Measurements from ENCODE around the gene OSBPL5.

OSBPL5 gene

GRCh38 chr11:3191586-3192324 is 26.6 kb upstream of the OSBPL5 start:
- no peaks in the 10 kb centered on the region for H3K27me3 ChIP-seq (ENCODE audit: insufficient read depth, insufficient read length)

GRCh38 chr11:3190600-3190999 is 25.5 kb upstream of the OSBPL5 start:
- no peak for TF ChIP-seq ZNF274 (IDR thresholded peaks at IDR 0.05; ENCODE audit: low read depth, low read length)
- no peak for TF ChIP-seq YY1 (IDR thresholded peaks at IDR 0.05; ENCODE audit: insufficient read depth, insufficient read length)
- TF ChIP-seq SUZ12 (IDR thresholded peaks at IDR 0.05; ENCODE audit: extremely low read depth, insufficient read depth, insufficient read length), result no peak
- peaks cover 41% of the 10 kb centered on the region for H3K4me1 ChIP-seq (ENCODE audit: insufficient read depth, insufficient read length)
- peak overlapping the region; percentile 12 for H3K9ac ChIP-seq (ENCODE audit: insufficient read length, low read depth)
- H3K27me3 ChIP-seq (ENCODE audit: insufficient read depth, insufficient read length), result no peaks in the 10 kb centered on the region
- H3K36me3 ChIP-seq (ENCODE audit: insufficient read depth, insufficient read length, low read length), result no peaks in the 10 kb centered on the region
- peaks cover 7% of the 10 kb centered on the region; the same call in 1 of the 2 replicates for H3K9me3 ChIP-seq (ENCODE audit: insufficient read depth, low read length)
- no peak for DNase-seq (ENCODE audit: low read depth, low spot score)
- peak overlapping the region; percentile 25 for H3K4me3 ChIP-seq (ENCODE audit: insufficient read length, low read depth)

More at GRCh38 chr11:3191586-3192324, 26.6 kb upstream of the OSBPL5 start:
- TF ChIP-seq ZNF274 (IDR thresholded peaks at IDR 0.05; ENCODE audit: low read depth, low read length), result no peak
- no peak overlapping the region for H3K9ac ChIP-seq (ENCODE audit: insufficient read length, low read depth)
- H3K4me3 ChIP-seq (ENCODE audit: insufficient read length, low read depth), result no peak overlapping the region
- DNase-seq (ENCODE audit: low read depth, low spot score), result no peak
- H3K36me3 ChIP-seq (ENCODE audit: insufficient read depth, insufficient read length, low read length), result no peaks in the 10 kb centered on the region
- peaks cover 7% of the 10 kb centered on the region; the same call in 1 of the 2 replicates for H3K9me3 ChIP-seq (ENCODE audit: insufficient read depth, low read length)
- peaks cover 43% of the 10 kb centered on the region for H3K4me1 ChIP-seq (ENCODE audit: insufficient read depth, insufficient read length)

- no peak for DNase-seq (ENCODE audit: low read depth, low spot score)
- TF ChIP-seq YY1 (IDR thresholded peaks at IDR 0.05; ENCODE audit: insufficient read depth, insufficient read length), result no peak
- TF ChIP-seq SUZ12 (IDR thresholded peaks at IDR 0.05; ENCODE audit: extremely low read depth, insufficient read depth, insufficient read length), result no peak
- TF ChIP-seq ZNF274 (IDR thresholded peaks at IDR 0.05; ENCODE audit: low read depth, low read length), result no peak
These were observed 24.9 kb upstream of the OSBPL5 start for GRCh38 chr11:3189886-3190583.

GRCh38 chr11:3189196-3189843 is 24.2 kb upstream of the OSBPL5 start:
- Histone ChIP-seq H3K36me3 (ENCODE audit: insufficient read depth, insufficient read length, low read length) (no peaks in the 10 kb centered on the region), H3K9me3 (ENCODE audit: insufficient read depth, low read length) (peaks cover 7% of the 10 kb centered on the region; the same call in 1 of the 2 replicates), H3K9ac (ENCODE audit: insufficient read length, low read depth) (peak overlapping the region; percentile 89), H3K27me3 (ENCODE audit: insufficient read depth, insufficient read length) (no peaks in the 10 kb centered on the region), H3K4me1 (ENCODE audit: insufficient read depth, insufficient read length) (peaks cover 35% of the 10 kb centered on the region), H3K4me3 (ENCODE audit: insufficient read length, low read depth) (peak overlapping the region; percentile 71)
- TF ChIP-seq YY1 (IDR thresholded peaks at IDR 0.05; ENCODE audit: insufficient read depth, insufficient read length), result no peak
- TF ChIP-seq SUZ12 (IDR thresholded peaks at IDR 0.05; ENCODE audit: extremely low read depth, insufficient read depth, insufficient read length), result no peak
- no peak for TF ChIP-seq ZNF274 (IDR thresholded peaks at IDR 0.05; ENCODE audit: low read depth, low read length)
- DNase-seq (ENCODE audit: low read depth, low spot score), result peak; percentile 82

More at GRCh38 chr11:3189886-3190583, 24.9 kb upstream of the OSBPL5 start:
- Histone ChIP-seq H3K9me3 (ENCODE audit: insufficient read depth, low read length) (peaks cover 7% of the 10 kb centered on the region; the same call in 1 of the 2 replicates), H3K4me3 (ENCODE audit: insufficient read length, low read depth) (peak overlapping the region; percentile 71), H3K9ac (ENCODE audit: insufficient read length, low read depth) (peak overlapping the region; percentile 89), H3K4me1 (ENCODE audit: insufficient read depth, insufficient read length) (peaks cover 36% of the 10 kb centered on the region), H3K36me3 (ENCODE audit: insufficient read depth, insufficient read length, low read length) (no peaks in the 10 kb centered on the region), H3K27me3 (ENCODE audit: insufficient read depth, insufficient read length) (no peaks in the 10 kb centered on the region)

- no peaks in the 10 kb centered on the region for H3K36me3 ChIP-seq (ENCODE audit: insufficient read depth, insufficient read length, low read length)
- no peak for DNase-seq (ENCODE audit: low read depth, low spot score)
- H3K27me3 ChIP-seq (ENCODE audit: insufficient read depth, insufficient read length), result no peaks in the 10 kb centered on the region
- TF ChIP-seq YY1 (IDR thresholded peaks at IDR 0.05; ENCODE audit: insufficient read depth, insufficient read length) (no peak), SUZ12 (IDR thresholded peaks at IDR 0.05; ENCODE audit: extremely low read depth, insufficient read depth, insufficient read length) (no peak), ZNF274 (IDR thresholded peaks at IDR 0.05; ENCODE audit: low read depth, low read length) (no peak)
- H3K4me3 ChIP-seq (ENCODE audit: insufficient read length, low read depth), result no peak overlapping the region
- peaks cover 33% of the 10 kb centered on the region for H3K4me1 ChIP-seq (ENCODE audit: insufficient read depth, insufficient read length)
- H3K9me3 ChIP-seq (ENCODE audit: insufficient read depth, low read length), result peaks cover 7% of the 10 kb centered on the region; the same call in 1 of the 2 replicates
- peak overlapping the region; percentile 66 for H3K9ac ChIP-seq (ENCODE audit: insufficient read length, low read depth)
These were observed 23.5 kb upstream of the OSBPL5 start for GRCh38 chr11:3188496-3189195.

- no peak overlapping the region for H3K4me3 ChIP-seq (ENCODE audit: insufficient read length, low read depth)
- H3K27me3 ChIP-seq (ENCODE audit: insufficient read depth, insufficient read length), result no peaks in the 10 kb centered on the region
- DNase-seq (ENCODE audit: low read depth, low spot score), result no peak
- no peaks in the 10 kb centered on the region for H3K36me3 ChIP-seq (ENCODE audit: insufficient read depth, insufficient read length, low read length)
- no peak for TF ChIP-seq YY1 (IDR thresholded peaks at IDR 0.05; ENCODE audit: insufficient read depth, insufficient read length)
- H3K9ac ChIP-seq (ENCODE audit: insufficient read length, low read depth), result no peak overlapping the region
- H3K4me1 ChIP-seq (ENCODE audit: insufficient read depth, insufficient read length), result peaks cover 21% of the 10 kb centered on the region
- no peaks in the 10 kb centered on the region for H3K9me3 ChIP-seq (ENCODE audit: insufficient read depth, low read length)
These were observed 21.2 kb upstream of the OSBPL5 start for GRCh38 chr11:3186166-3186953.
